GM06990 (cell line): Measurements from ENCODE around the gene KCNJ13.

Source experiments
- DNase-seq: peaks from one replicate; pipeline ENCODE4 v3.0.0-alpha.2; 2011; ENCODE audit not compliant: insufficient read length; ENCODE audit errors: extremely low read depth
- H3K27me3 ChIP-seq: replicated peaks from 2 replicates; pipeline ENCODE4 v1.6.0; 2011; ENCODE audit warnings: low read length; ENCODE audit not compliant: control insufficient read depth, insufficient read depth
- H3K36me3 ChIP-seq: 2 replicates; pipeline ENCODE4 v1.5.1; 2011; ENCODE audit warnings: low read length; ENCODE audit not compliant: control insufficient read depth, insufficient read depth
- H3K4me3 ChIP-seq: replicated peaks from 2 replicates; pipeline ENCODE4 v1.5.1; 2011; ENCODE audit warnings: low read depth, mild to moderate bottlenecking, control low read depth, low read length
- CTCF ChIP-seq: IDR thresholded peaks from 2 replicates; pipeline ENCODE4 v1.5.1; 2011; ENCODE audit warnings: low read length, control low read depth, mild to moderate bottlenecking, inconsistent platforms; ENCODE audit not compliant: insufficient read depth, poor library complexity, severe bottlenecking

KCNJ13 gene

DNA sequence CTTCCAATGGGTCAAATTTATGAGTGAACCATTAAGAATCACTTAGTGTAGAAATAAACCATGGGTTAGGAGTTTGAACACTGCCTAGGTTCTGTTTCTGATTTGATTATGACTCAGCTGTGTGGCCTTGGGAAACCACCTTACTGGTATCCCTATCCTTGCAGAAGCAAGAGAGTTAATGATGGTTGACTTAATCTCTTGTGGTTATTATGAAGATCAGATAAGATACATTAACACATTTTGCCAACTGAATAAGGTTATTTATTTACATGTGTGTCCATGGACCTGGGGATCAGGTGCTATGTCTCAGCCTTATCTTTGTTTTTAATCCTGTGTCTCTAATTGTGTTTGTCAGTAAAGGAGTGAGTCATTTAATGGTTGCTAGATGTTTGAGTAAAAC is 5.4 kb upstream of the KCNJ13 start:
- Histone ChIP-seq H3K4me3 (no peak overlapping the region), H3K27me3 (no peaks in the 10 kb centered on the region), H3K36me3 (peaks cover 2% of the 10 kb centered on the region; the same call in 1 of the 2 replicates)
- peak; percentile 44 for DNase-seq
- no peak for TF ChIP-seq CTCF

DNA sequence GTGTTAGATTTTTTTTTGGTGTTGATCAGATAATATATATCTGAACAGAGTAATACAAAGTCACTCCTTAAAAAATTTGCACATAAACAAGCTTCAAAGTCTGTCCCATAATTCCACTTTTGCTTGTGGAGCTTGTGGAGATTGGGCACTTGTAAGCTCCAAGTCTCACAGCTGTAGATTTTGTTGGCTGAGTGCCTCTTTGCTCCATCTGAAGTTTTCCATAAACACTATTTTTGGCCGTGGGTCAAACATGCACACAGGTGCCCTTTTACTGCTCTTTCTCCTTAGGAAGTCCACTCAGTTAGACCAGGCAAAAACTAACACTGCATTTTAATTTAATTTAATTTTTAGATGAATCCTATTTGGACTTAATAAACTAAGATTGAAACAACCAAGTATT is 3.6 kb upstream of the KCNJ13 start:
- no peak for TF ChIP-seq CTCF

GRCh38 chr2:232779465-232779864 is 3.1 kb upstream of the KCNJ13 start:
- no peaks in the 10 kb centered on the region; the same call in 1 of the 2 replicates for H3K36me3 ChIP-seq
- no peaks in the 10 kb centered on the region for H3K27me3 ChIP-seq
- no peak for TF ChIP-seq CTCF
- no peak overlapping the region for H3K4me3 ChIP-seq
- DNase-seq, result no peak

More for the DNA sequence above, 3.6 kb upstream of the KCNJ13 start:
- H3K4me3 ChIP-seq, result no peak overlapping the region
- peaks cover 2% of the 10 kb centered on the region; the same call in 1 of the 2 replicates for H3K36me3 ChIP-seq
- H3K27me3 ChIP-seq, result no peaks in the 10 kb centered on the region
- DNase-seq, result no peak

GRCh38 chr2:232777276-232777675 is 911 bp upstream of the KCNJ13 start:
- TF ChIP-seq CTCF, result no peak
- H3K4me3 ChIP-seq, result no peak overlapping the region
- no peaks in the 10 kb centered on the region; the same call in 1 of the 2 replicates for H3K36me3 ChIP-seq
- H3K27me3 ChIP-seq, result no peaks in the 10 kb centered on the region
- DNase-seq, result no peak

- Histone ChIP-seq H3K36me3 (peaks cover 1% of the 10 kb centered on the region; the same call in 1 of the 2 replicates), H3K4me3 (no peak overlapping the region), H3K27me3 (no peaks in the 10 kb centered on the region)
- TF ChIP-seq CTCF, result no peak
- DNase-seq, result peak; percentile 35
These were observed 2.5 kb downstream of the KCNJ13 start for GRCh38 chr2:232773815-232774214.

DNA sequence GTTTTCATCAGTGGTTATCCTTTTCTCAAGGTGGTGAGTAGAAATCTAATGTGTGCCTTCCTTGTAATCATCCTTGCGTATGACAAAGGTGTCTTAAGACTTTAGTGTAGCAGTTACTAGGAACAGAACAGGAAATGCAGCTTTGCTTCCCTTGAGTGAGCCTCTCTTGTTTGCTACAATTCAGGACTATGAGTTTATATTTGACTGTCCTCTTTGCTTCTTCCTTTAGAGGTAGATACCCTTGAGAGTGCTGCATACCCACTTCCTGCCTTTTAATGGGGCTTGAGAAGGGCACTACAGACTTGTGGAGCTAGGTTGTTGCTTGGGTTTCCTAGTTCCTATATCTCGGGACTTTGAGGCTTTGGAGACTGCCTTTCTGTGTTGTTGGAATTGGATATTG is 3.8 kb downstream of the KCNJ13 start:
- TF ChIP-seq CTCF, result no peak
- peak; percentile 47 for DNase-seq
- Histone ChIP-seq H3K4me3 (no peak overlapping the region), H3K36me3 (peaks cover 4% of the 10 kb centered on the region; the same call in 1 of the 2 replicates), H3K27me3 (no peaks in the 10 kb centered on the region)
